Measurements from ENCODE around the gene CCDC51. TPM values are rescaled to one million over a fixed set of nuclear protein-coding genes. Genes with fewer than 3 reads are reported as not detected.
"Not testable (repeated sequence)": the region's sequence is repeated elsewhere in the genome, so short reads cannot be mapped to it uniquely, and the experiment has no call there.

Gene CCDC51
- polyA plus RNA-seq, 1 experiment: 14.3 TPM

- CTCF ChIA-PET: interaction anchor here (0.8 to 4.2 kb wide), 5 partner anchors 11 to 218 kb away, joined by 3 to 25 read pairs (median 5); no protein-coding TSS in a partner anchor
Measured at GRCh38 chr3:48465531-48466378, 25.8 kb upstream of the CCDC51 start.

GRCh38 chr3:48465237-48465530 is 25.3 kb upstream of the CCDC51 start:
- H3K4me3 ChIP-seq (ENCODE audit: low read depth, low read length): no peak overlapping the region
- TF ChIP-seq, protein P1, sequence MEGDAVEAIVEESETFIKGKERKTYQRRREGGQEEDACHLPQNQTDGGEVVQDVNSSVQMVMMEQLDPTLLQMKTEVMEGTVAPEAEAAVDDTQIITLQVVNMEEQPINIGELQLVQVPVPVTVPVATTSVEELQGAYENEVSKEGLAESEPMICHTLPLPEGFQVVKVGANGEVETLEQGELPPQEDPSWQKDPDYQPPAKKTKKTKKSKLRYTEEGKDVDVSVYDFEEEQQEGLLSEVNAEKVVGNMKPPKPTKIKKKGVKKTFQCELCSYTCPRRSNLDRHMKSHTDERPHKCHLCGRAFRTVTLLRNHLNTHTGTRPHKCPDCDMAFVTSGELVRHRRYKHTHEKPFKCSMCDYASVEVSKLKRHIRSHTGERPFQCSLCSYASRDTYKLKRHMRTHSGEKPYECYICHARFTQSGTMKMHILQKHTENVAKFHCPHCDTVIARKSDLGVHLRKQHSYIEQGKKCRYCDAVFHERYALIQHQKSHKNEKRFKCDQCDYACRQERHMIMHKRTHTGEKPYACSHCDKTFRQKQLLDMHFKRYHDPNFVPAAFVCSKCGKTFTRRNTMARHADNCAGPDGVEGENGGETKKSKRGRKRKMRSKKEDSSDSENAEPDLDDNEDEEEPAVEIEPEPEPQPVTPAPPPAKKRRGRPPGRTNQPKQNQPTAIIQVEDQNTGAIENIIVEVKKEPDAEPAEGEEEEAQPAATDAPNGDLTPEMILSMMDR (IDR thresholded peaks at IDR 0.05; ENCODE audit: insufficient read depth, low read depth, low read length): no peak
- CTCF ChIA-PET: interaction anchor here (1.7 to 4.2 kb wide), 4 partner anchors 11 to 93 kb away, joined by 3 to 25 read pairs (median 6); no protein-coding TSS in a partner anchor
- H3K36me3 ChIP-seq (ENCODE audit: control insufficient read depth, insufficient read depth, low read length): peaks cover 43% of the 10 kb centered on the region
- no peaks in the 10 kb centered on the region for H3K27me3 ChIP-seq (ENCODE audit: control insufficient read depth, insufficient read depth, low read length)
- no peak for DNase-seq (ENCODE audit: low read depth)
- POLR2A ChIA-PET: no interaction called here

More at GRCh38 chr3:48465531-48466378, 25.8 kb upstream of the CCDC51 start:
- DNase-seq (ENCODE audit: low read depth): peak; percentile 99
- POLR2A ChIA-PET: no interaction called here
- Histone ChIP-seq H3K27me3 (ENCODE audit: control insufficient read depth, insufficient read depth, low read length) (no peaks in the 10 kb centered on the region), H3K4me3 (ENCODE audit: low read depth, low read length) (peak overlapping the region; percentile 49), H3K36me3 (ENCODE audit: control insufficient read depth, insufficient read depth, low read length) (peaks cover 41% of the 10 kb centered on the region)
- TF ChIP-seq, protein P1 (IDR thresholded peaks at IDR 0.05; ENCODE audit: insufficient read depth, low read depth, low read length): peak; percentile 78

DNA sequence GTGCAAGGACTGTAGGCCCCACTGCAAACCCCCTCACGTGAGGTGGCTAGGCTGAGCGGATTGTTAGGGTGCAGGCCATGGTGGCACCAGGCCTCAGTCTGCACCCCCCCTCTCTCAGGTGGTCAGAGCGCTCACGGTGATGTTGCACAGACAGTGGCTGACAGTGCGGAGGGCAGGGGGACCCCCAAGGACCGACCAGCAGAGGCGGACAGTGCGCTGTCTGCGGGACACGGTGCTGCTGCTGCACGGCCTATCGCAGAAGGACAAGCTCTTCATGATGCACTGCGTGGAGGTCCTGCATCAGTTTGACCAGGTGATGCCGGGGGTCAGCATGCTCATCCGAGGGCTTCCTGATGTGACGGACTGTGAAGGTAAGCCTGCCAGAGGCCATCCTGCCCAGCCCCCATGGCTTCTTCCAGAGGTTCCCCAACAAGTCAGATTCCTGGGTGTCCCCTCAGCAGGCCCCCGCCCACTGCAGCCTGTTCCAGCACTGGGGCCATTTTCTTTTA is 24.8 kb upstream of the CCDC51 start:
- DNase-seq (ENCODE audit: low read depth): no peak
- no peak overlapping the region for H3K4me3 ChIP-seq (ENCODE audit: low read depth, low read length)

DNA sequence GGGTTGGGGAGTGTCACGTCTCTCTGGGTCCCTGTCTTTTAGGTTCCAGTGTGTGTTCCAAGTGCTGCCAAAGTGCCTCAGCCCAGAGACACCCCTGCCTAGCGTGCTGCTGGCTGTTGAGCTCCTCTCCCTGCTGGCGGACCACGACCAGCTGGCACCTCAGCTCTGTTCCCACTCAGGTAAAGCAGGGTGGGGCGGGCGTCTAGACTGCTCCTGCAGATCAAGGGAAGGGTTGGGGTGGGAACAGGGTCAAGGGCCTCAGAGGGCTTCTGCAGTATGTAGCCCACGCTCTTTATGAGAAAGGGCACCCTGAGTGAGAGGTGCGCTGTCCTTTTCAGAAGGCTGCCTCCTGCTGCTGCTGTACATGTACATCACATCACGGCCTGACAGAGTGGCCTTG is 23.8 kb upstream of the CCDC51 start:
- Histone ChIP-seq H3K4me3 (ENCODE audit: low read depth, low read length) (no peak overlapping the region), H3K27me3 (ENCODE audit: control insufficient read depth, insufficient read depth, low read length) (no peaks in the 10 kb centered on the region), H3K36me3 (ENCODE audit: control insufficient read depth, insufficient read depth, low read length) (peaks cover 38% of the 10 kb centered on the region)
- POLR2A ChIA-PET: interaction anchor here (0.6 kb wide), 1 partner anchor 83 kb away, joined by 4 read pairs; no protein-coding TSS in a partner anchor
- CTCF ChIA-PET: interaction anchor here (0.6 to 4.2 kb wide), 7 partner anchors 9 to 193 kb away, joined by 3 to 25 read pairs (median 5); no protein-coding TSS in a partner anchor
- no peak for DNase-seq (ENCODE audit: low read depth)
- TF ChIP-seq, protein P1 (IDR thresholded peaks at IDR 0.05; ENCODE audit: insufficient read depth, low read depth, low read length): no peak

More for the DNA sequence above, 24.8 kb upstream of the CCDC51 start:
- Histone ChIP-seq H3K27me3 (ENCODE audit: control insufficient read depth, insufficient read depth, low read length) (no peaks in the 10 kb centered on the region), H3K36me3 (ENCODE audit: control insufficient read depth, insufficient read depth, low read length) (peaks cover 44% of the 10 kb centered on the region)
- TF ChIP-seq, protein P1 (IDR thresholded peaks at IDR 0.05; ENCODE audit: insufficient read depth, low read depth, low read length): no peak
- CTCF ChIA-PET: interaction anchor here (0.9 to 4.2 kb wide), 8 partner anchors 9 to 192 kb away, joined by 3 to 25 read pairs (median 5); no protein-coding TSS in a partner anchor
- POLR2A ChIA-PET: no interaction called here

DNA sequence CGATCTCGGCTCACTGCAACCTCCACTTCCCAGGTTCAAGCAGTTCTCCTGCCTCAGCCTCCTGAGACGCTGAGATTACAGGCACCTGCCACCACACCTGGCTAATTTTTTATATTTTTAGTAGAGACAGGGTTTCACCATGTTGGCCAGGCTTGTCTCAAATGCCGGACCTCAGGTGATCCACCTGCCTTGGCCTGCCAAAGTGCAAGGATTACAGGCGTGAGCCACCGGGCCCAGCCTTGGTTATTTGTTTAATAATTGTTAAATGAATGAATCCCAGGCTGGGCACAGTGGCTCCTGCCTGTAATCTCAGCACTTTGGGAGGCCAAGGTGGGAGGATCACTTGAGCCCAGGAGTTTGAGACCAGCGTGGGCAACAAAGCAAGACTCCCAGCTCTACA is 21.8 kb upstream of the CCDC51 start:
- H3K4me3 ChIP-seq (ENCODE audit: low read depth, low read length); H3K27me3 ChIP-seq (ENCODE audit: control insufficient read depth, insufficient read depth, low read length); DNase-seq (ENCODE audit: low read depth); POLR2A ChIA-PET: not testable (repeated sequence)
- CTCF ChIA-PET: interaction anchor here (0.6 to 1.3 kb wide), 6 partner anchors 12 to 88 kb away, joined by 3 to 5 read pairs (median 3); partner anchors contain the start of gene ATRIP
- H3K36me3 ChIP-seq (ENCODE audit: control insufficient read depth, insufficient read depth, low read length): peaks cover 23% of the 10 kb centered on the region

All from BJ (cell line).